Endothelial cell (in vitro differentiated cells): Measurements from ENCODE around the gene SNTB2. TPM values are rescaled to one million over a fixed set of nuclear protein-coding genes. Genes with fewer than 3 reads are reported as not detected.

Experiments used
- DNase-seq: peaks from one replicate; pipeline ENCODE4 v3.0.0; 2021; ENCODE audit warnings: low spot score
- H3K27ac Mint-ChIP-seq: one replicate; pipeline ENCODE4 v1.8.0; 2021; ENCODE audit warnings: mixed read lengths, inconsistent platforms; ENCODE audit not compliant: unreplicated experiment
- H3K27me3 Mint-ChIP-seq: one replicate; pipeline ENCODE4 v1.8.0; 2021; ENCODE audit warnings: mild to moderate bottlenecking, moderate library complexity, mixed read lengths, inconsistent platforms; ENCODE audit not compliant: unreplicated experiment
- H3K36me3 Mint-ChIP-seq: one replicate; pipeline ENCODE4 v1.8.0; 2021; ENCODE audit warnings: mild to moderate bottlenecking, low read depth, mixed read lengths, inconsistent platforms; ENCODE audit not compliant: unreplicated experiment
- H3K4me1 Mint-ChIP-seq: one replicate; pipeline ENCODE4 v1.8.0; 2021; ENCODE audit warnings: mild to moderate bottlenecking, mixed read lengths, inconsistent platforms; ENCODE audit not compliant: unreplicated experiment
- H3K4me3 Mint-ChIP-seq: one replicate; pipeline ENCODE4 v1.8.0; 2021; ENCODE audit warnings: mild to moderate bottlenecking, mixed read lengths, inconsistent platforms; ENCODE audit not compliant: unreplicated experiment
- H3K9me3 Mint-ChIP-seq: one replicate; pipeline ENCODE4 v1.8.0; 2021; ENCODE audit warnings: mixed read lengths, inconsistent platforms; ENCODE audit not compliant: unreplicated experiment
- CTCF ChIP-seq: fragments of 200-600 bp; sonication (generic); IDR thresholded peaks from one replicate; pipeline ENCODE4 v1.5.0; 2021; ENCODE audit warnings: antibody characterized with exemption; ENCODE audit not compliant: unreplicated experiment
- total RNA-seq: library from RNA; stranded (reverse); fragmentation: NEBNext Ultra II Directional; extraction: Animal tissue kit (Norgen Biotek cat#: 25700); gene quantifications from one replicate; pipeline ENCODE4 v1.2.1, GENCODE V29; 2021; ENCODE audit not compliant: unreplicated experiment

SNTB2 gene
- total RNA-seq, 1 donor from 2014 or later = 16.8 TPM

- no peak for DNase-seq
- Mint-ChIP-seq H3K4me3 (no peak overlapping the region), H3K36me3 (no peaks in the 10 kb centered on the region), H3K9me3 (no peaks in the 10 kb centered on the region), H3K27ac (no peak overlapping the region), H3K27me3 (peaks cover 2% of the 10 kb centered on the region), H3K4me1 (peaks cover 19% of the 10 kb centered on the region)
- TF ChIP-seq CTCF = no peak
Observed at GRCh38 chr16:69195369-69196029, 8.5 kb downstream of the SNTB2 start.

GRCh38 chr16:69197573-69197972, 10.6 kb downstream of the SNTB2 start:
- no peak for DNase-seq
- Mint-ChIP-seq H3K27ac (no peak overlapping the region), H3K27me3 (peaks cover 2% of the 10 kb centered on the region), H3K4me3 (no peak overlapping the region), H3K4me1 (peaks cover 11% of the 10 kb centered on the region), H3K9me3 (no peaks in the 10 kb centered on the region), H3K36me3 (no peaks in the 10 kb centered on the region)
- TF ChIP-seq CTCF = no peak

GRCh38 chr16:69199382-69199781, 12.4 kb downstream of the SNTB2 start:
- H3K9me3 Mint-ChIP-seq = no peaks in the 10 kb centered on the region
- peaks cover 2% of the 10 kb centered on the region for H3K27me3 Mint-ChIP-seq
- H3K27ac Mint-ChIP-seq = no peak overlapping the region
- H3K4me3 Mint-ChIP-seq = no peak overlapping the region
- TF ChIP-seq CTCF = no peak
- peaks cover 11% of the 10 kb centered on the region for H3K4me1 Mint-ChIP-seq
- DNase-seq = no peak
- H3K36me3 Mint-ChIP-seq = no peaks in the 10 kb centered on the region

GRCh38 chr16:69201291-69201690, 14.3 kb downstream of the SNTB2 start:
- Mint-ChIP-seq H3K36me3 (no peaks in the 10 kb centered on the region), H3K27me3 (peaks cover 4% of the 10 kb centered on the region), H3K9me3 (no peaks in the 10 kb centered on the region), H3K4me1 (peaks cover 15% of the 10 kb centered on the region), H3K27ac (peak overlapping the region; percentile 26), H3K4me3 (no peak overlapping the region)
- TF ChIP-seq CTCF = no peak
- DNase-seq = no peak

GRCh38 chr16:69201787-69202186, 14.8 kb downstream of the SNTB2 start:
- Mint-ChIP-seq H3K4me3 (no peak overlapping the region), H3K36me3 (no peaks in the 10 kb centered on the region), H3K9me3 (no peaks in the 10 kb centered on the region), H3K4me1 (peaks cover 15% of the 10 kb centered on the region), H3K27me3 (peaks cover 4% of the 10 kb centered on the region), H3K27ac (peak overlapping the region; percentile 9)
- DNase-seq = no peak
- TF ChIP-seq CTCF = no peak
